Muscle of leg (tissue), 9 donors: ENCODE results near the gene SPATC1L. TPM values are rescaled to one million over a fixed set of nuclear protein-coding genes. Genes with fewer than 3 reads are reported as not detected.

Experiments used
- polyA plus RNA-seq, 8 donors: library from polyadenylated mRNA; unstranded; fragments of 120-200 nt; gene quantifications; one replicate each; pipeline versions ENCODE4 v1.2.1 to v1.2.3, GENCODE V29; 2013; ENCODE audit warnings: inconsistent platforms in 1 of 8, low replicate concordance in 1 of 8; ENCODE audit not compliant: insufficient read length in 8 of 8, insufficient read depth in 1 of 8
- total RNA-seq: library from RNA; stranded (reverse); fragments of 120-200 nt; gene quantifications from one replicate; pipeline ENCODE4 v1.2.4, GENCODE V29; 2013

Gene SPATC1L
- total and polyA plus RNA-seq, 9 donors = 5.7 to 17.2 (median 10.8) TPM

Other genes starting within 250 kb of the SPATC1L start
- 292 TPM for gene COL6A1, start 202.7 kb downstream of the SPATC1L start, total RNA-seq
- gene COL6A1, start 202.7 kb downstream of the SPATC1L start, polyA plus RNA-seq = 100 to 1,000 TPM; 383 to 750 (median 539) TPM
- 481 TPM for gene COL6A2, start 86.3 kb downstream of the SPATC1L start, total RNA-seq
- 1,000 to 10,000 TPM in 1 of 8 donors, 100 to 1,000 TPM in 7; 500 to 1,002 (median 705) TPM for gene COL6A2, start 86.3 kb downstream of the SPATC1L start, polyA plus RNA-seq
- gene FTCD, start 28.9 kb downstream of the SPATC1L start, total RNA-seq = 0.66 TPM
- gene FTCD, start 28.9 kb downstream of the SPATC1L start, polyA plus RNA-seq = 1 to 10 TPM in 5 of 8 donors, under 1 TPM in 3; 0.47 to 3.4 (median 1.2) TPM
- gene LSS, start 44.3 kb upstream of the SPATC1L start, total RNA-seq = 27.0 TPM
- 10 to 100 TPM; 27.8 to 47.4 (median 36.1) TPM for gene LSS, start 44.3 kb upstream of the SPATC1L start, polyA plus RNA-seq
- 45.4 TPM for gene MCM3AP, start 101.2 kb upstream of the SPATC1L start, total RNA-seq
- 10 to 100 TPM; 50.5 to 71.2 (median 56.5) TPM for gene MCM3AP, start 101.2 kb upstream of the SPATC1L start, polyA plus RNA-seq
- gene YBEY, start 101.9 kb upstream of the SPATC1L start, total RNA-seq = 15.4 TPM
- 10 to 100 TPM; 13.0 to 26.7 (median 20.1) TPM for gene YBEY, start 101.9 kb upstream of the SPATC1L start, polyA plus RNA-seq
- gene C21orf58, start 139.4 kb upstream of the SPATC1L start, total RNA-seq = 4.0 TPM
- 10 to 100 TPM in 3 of 8 donors, 1 to 10 TPM in 5; 4.9 to 11.9 (median 7.7) TPM for gene C21orf58, start 139.4 kb upstream of the SPATC1L start, polyA plus RNA-seq
- gene PCNT, start 139.7 kb upstream of the SPATC1L start, total RNA-seq = 28.3 TPM
- gene PCNT, start 139.7 kb upstream of the SPATC1L start, polyA plus RNA-seq = 10 to 100 TPM; 44.1 to 57.7 (median 48.7) TPM